Esophagus squamous epithelium (tissue), 5 donors: ENCODE measurements around the gene PUM1. TPM values are rescaled to one million over a fixed set of nuclear protein-coding genes. Genes with fewer than 3 reads are reported as not detected.

Experiments used
- DNase-seq: peaks from one replicate; lab custom pipeline; 2025; lab: John Stamatoyannopoulos, UW
- H3K27ac ChIP-seq, 4 donors: fragments of 200-600 bp; sonication (generic); one replicate each; pipeline ENCODE4 v1.5.1; 2016 to 2019; ENCODE audit warnings: mild to moderate bottlenecking in 1 of 4
- H3K27me3 ChIP-seq, 4 donors: fragments of 200-600 bp; sonication (generic); 1 replicate in 3 of 4; 2 replicates in 1 of 4; pipeline versions ENCODE4 v1.5.1 to v1.6.0; 2017 to 2021; ENCODE audit warnings: antibody characterized with exemption in 1 of 4
- H3K36me3 ChIP-seq, 3 donors: fragments of 200-600 bp; sonication (generic); one replicate each; pipeline ENCODE4 v1.5.1; 2016 to 2019
- H3K4me1 ChIP-seq, 3 donors: fragments of 200-600 bp; sonication (generic); one replicate each; pipeline ENCODE4 v1.5.1; 2017 to 2019
- H3K4me3 ChIP-seq, 4 donors: fragments of 200-600 bp; sonication (generic); 1 replicate in 3 of 4; 2 replicates in 1 of 4; pipeline ENCODE4 v1.5.1; 2016 to 2019; ENCODE audit warnings: mild to moderate bottlenecking in 2 of 4, moderate library complexity in 1 of 4
- H3K9me3 ChIP-seq, 3 donors: fragments of 200-600 bp; sonication (generic); one replicate each; pipeline ENCODE4 v1.5.1; 2016 to 2019
- CTCF ChIP-seq, 6 experiments: fragments of 450-650 bp in 4 of 6; fragments of 200-600 bp in 2 of 6; sonication (generic) in 2 of 6; IDR thresholded peaks; one replicate each; pipeline ENCODE4 v1.5.1; 2016 to 2019; ENCODE audit warnings: antibody characterized with exemption in 6 of 6, mild to moderate bottlenecking in 4 of 6, moderate library complexity in 4 of 6
- POLR2A ChIP-seq, 4 donors: fragments of 450-650 bp; IDR thresholded peaks; one replicate each; pipeline ENCODE4 v1.6.1; 2017; ENCODE audit warnings: antibody characterized with exemption in 4 of 4, mild to moderate bottlenecking in 4 of 4, moderate library complexity in 3 of 4
- WGBS, 2 donors: methylation state at CpG; one replicate each; pipeline ENCODE4 v1.1.5; 2018; 5-methylcytosine and 5-hydroxymethylcytosine counted together
- intact Hi-C: fragments of 100-400 bp; cut with DNase I; formaldehyde crosslinking; loops from one replicate; pipeline ENCODE4 v1.15.0; 2022
- total RNA-seq, 4 donors: library from RNA; depleted of rRNA; stranded (reverse); fragments of >200 nt; gene quantifications; one replicate each; pipeline ENCODE4 v1.1.0, GENCODE V29; 2016
- donor health status: DM: yes; HTN: yes; CAD: no.

Gene PUM1
- total RNA-seq, 4 donors from 2014 or later, result 41.6 to 88.1 (median 53.9) TPM

GRCh38 chr1:30995990-30996612, 69.4 kb downstream of the PUM1 start:
- Histone ChIP-seq H3K4me1 (peaks cover 0 to 9% (median 0%) of the 10 kb centered on the region in 3 donors), H3K4me3 (no peak overlapping the region), H3K27ac (no peak overlapping the region), H3K9me3 (no peaks in the 10 kb centered on the region), H3K27me3 (no peaks in the 10 kb centered on the region), H3K36me3 (peaks cover 0 to 91% (median 0%) of the 10 kb centered on the region in 3 donors)
- intact Hi-C loops, result no loop called here
- no peak for DNase-seq
- 68 to 79% methylated on average over 3 of the region's 3 CpGs for WGBS, 2 donors
- no peak for TF ChIP-seq POLR2A (IDR thresholded peaks at IDR 0.05)
- no peak for TF ChIP-seq CTCF (IDR thresholded peaks at IDR 0.05)

- WGBS, 2 donors, result 66 to 76% methylated on average over 5 to 6 of the region's 6 CpGs
- Histone ChIP-seq H3K27ac (no peak overlapping the region), H3K36me3 (peaks cover 0 to 79% (median 5%) of the 10 kb centered on the region in 3 donors), H3K27me3 (no peaks in the 10 kb centered on the region), H3K4me3 (no peak overlapping the region), H3K4me1 (peaks cover 0 to 32% (median 0%) of the 10 kb centered on the region in 3 donors), H3K9me3 (no peaks in the 10 kb centered on the region)
- intact Hi-C loops, result no loop called here
- DNase-seq, result no peak
- TF ChIP-seq CTCF (IDR thresholded peaks at IDR 0.05), result no peak
- TF ChIP-seq POLR2A (IDR thresholded peaks at IDR 0.05), result no peak
Measured at GRCh38 chr1:30991862-30992606, 73.5 kb downstream of the PUM1 start.

- no peak for TF ChIP-seq POLR2A (IDR thresholded peaks at IDR 0.05)
- no peak for TF ChIP-seq CTCF (IDR thresholded peaks at IDR 0.05)
- Histone ChIP-seq H3K9me3 (no peaks in the 10 kb centered on the region), H3K27ac (no peak overlapping the region), H3K4me3 (no peak overlapping the region), H3K27me3 (no peaks in the 10 kb centered on the region), H3K36me3 (peaks cover 0 to 65% (median 5%) of the 10 kb centered on the region in 3 donors), H3K4me1 (peaks cover 0 to 33% (median 0%) of the 10 kb centered on the region in 3 donors)
- DNase-seq, result no peak
- intact Hi-C loops, result no loop called here
- 86 to 90% methylated on average over 3 of the region's 3 CpGs for WGBS, 2 donors
Measured at GRCh38 chr1:30990591-30990990, 74.9 kb downstream of the PUM1 start.

GRCh38 chr1:30988045-30988444, 77.5 kb downstream of the PUM1 start:
- Histone ChIP-seq H3K27me3 (no peaks in the 10 kb centered on the region), H3K27ac (no peak overlapping the region), H3K9me3 (no peaks in the 10 kb centered on the region), H3K36me3 (peaks cover 0 to 53% (median 5%) of the 10 kb centered on the region in 3 donors), H3K4me3 (no peak overlapping the region), H3K4me1 (peaks cover 5 to 58% (median 16%) of the 10 kb centered on the region in 3 donors)
- intact Hi-C loops, result no loop called here
- TF ChIP-seq POLR2A (IDR thresholded peaks at IDR 0.05) (no peak), CTCF (IDR thresholded peaks at IDR 0.05) (no peak)
- 57 to 83% methylated on average over 1 of the region's 1 CpG for WGBS, 2 donors
- no peak for DNase-seq

- Histone ChIP-seq H3K27ac (no peak overlapping the region), H3K9me3 (no peaks in the 10 kb centered on the region), H3K4me3 (no peak overlapping the region), H3K36me3 (peaks cover 0 to 46% (median 5%) of the 10 kb centered on the region in 3 donors), H3K27me3 (no peaks in the 10 kb centered on the region), H3K4me1 (peaks cover 5 to 61% (median 16%) of the 10 kb centered on the region in 3 donors)
- no peak for DNase-seq
- intact Hi-C loops, result no loop called here
- 52 to 54% methylated on average over 3 of the region's 3 CpGs for WGBS, 2 donors
- TF ChIP-seq CTCF (IDR thresholded peaks at IDR 0.05) (no peak), POLR2A (IDR thresholded peaks at IDR 0.05) (no peak)
Measured at GRCh38 chr1:30986755-30987154, 78.8 kb downstream of the PUM1 start.
